ENCODE measurements around the gene DICER1. TPM values are rescaled to one million over a fixed set of nuclear protein-coding genes. Genes with fewer than 3 reads are reported as not detected.

Gene DICER1
- total and polyA plus RNA-seq, 9 of the 15 experiments (the other 6 are each of a cell fraction or from before 2014, with no cell fraction given) = 2.5 to 23.2 (median 12.4) TPM

GRCh38 chr14:95147597-95147996 lies 9.7 kb downstream of the DICER1 start:
- CTCF ChIA-PET (ENCODE audit: low intra/inter-chr PET ratio) = no interaction called here
- 91% methylated on average over 4 of the region's 7 CpGs for WGBS (ENCODE audit: insufficient coverage, low coverage, missing lambda C conversion rate)
- FAIRE-seq = no peak

More at GRCh38 chr14:95147597-95147996, 9.7 kb downstream of the DICER1 start:
- DNase-seq (ENCODE audit: extremely low read depth in 1 of 4, low spot score in 3 of 4) = no peak
- H3K4me1 ChIP-seq (replicated peaks in 1 of 2; ENCODE audit: control insufficient read depth in 2 of 2, insufficient read depth in 2 of 2, low read length in 2 of 2) = no peaks in the 10 kb centered on the region; a peak in 1 of 5 replicates
- intact Hi-C loops (cut with micrococcal nuclease) (no loop called here), in situ Hi-C loops (cut with MboI) (no loop called here)
- no peaks in the 10 kb centered on the region for H4K20me1 ChIP-seq (replicated peaks; ENCODE audit: control insufficient read depth, insufficient read depth, low read length)
- no peak overlapping the region for H3K9ac ChIP-seq (ENCODE audit: insufficient read depth in 1 of 2, low read depth in 2 of 2, low read length in 2 of 2)
- H2AFZ ChIP-seq (ENCODE audit: low read depth, low read length) = no peak overlapping the region
- TF ChIP-seq ATF7 (IDR thresholded peaks at IDR 0.05) (no peak), FOSL1 (tag; conservative IDR thresholded peaks at IDR 0.05) (no peak), PKNOX1 (IDR thresholded peaks at IDR 0.05) (no peak), GABPA (tag; conservative IDR thresholded peaks at IDR 0.05; ENCODE audit: low read depth) (no peak), ZBTB11 (CRISPR knock-in tag; IDR thresholded peaks at IDR 0.05) (no peak), TGIF2 (CRISPR knock-in tag; IDR thresholded peaks at IDR 0.05) (no peak), ZNF785 (CRISPR knock-in tag; IDR thresholded peaks at IDR 0.05) (no peak), RFX5 (IDR thresholded peaks at IDR 0.05; ENCODE audit: low read depth, low read length) (no peak), ILF3 (IDR thresholded peaks at IDR 0.05; ENCODE audit: borderline replicate concordance) (no peak), ZNF589 (CRISPR knock-in tag; IDR thresholded peaks at IDR 0.05; ENCODE audit: low read depth) (no peak), ZNF583 (CRISPR knock-in tag; IDR thresholded peaks at IDR 0.05) (no peak), HMGXB4 (CRISPR knock-in tag; IDR thresholded peaks at IDR 0.05) (no peak), PCBP1 (IDR thresholded peaks at IDR 0.05; ENCODE audit: low read depth, low read length, poor library complexity, severe bottlenecking) (no peak), ARNT (IDR thresholded peaks at IDR 0.05) (no peak), NCOA1 (IDR thresholded peaks at IDR 0.05; ENCODE audit: low read depth) (no peak)
- POLR2A ChIA-PET = no interaction called here
- no peaks in the 10 kb centered on the region; the same call in 1 of the 2 replicates for H3K9me3 ChIP-seq (replicated peaks; ENCODE audit: control insufficient read depth, insufficient read depth, low read depth, low read length)
- H3K36me3 ChIP-seq (ENCODE audit: control insufficient read depth, insufficient read depth, low read length) = no peaks in the 10 kb centered on the region
- H3K4me3 ChIP-seq = no peak overlapping the region
- no peak overlapping the region for H3K27ac ChIP-seq (ENCODE audit: extremely low read depth, low read depth, low read length)
- no peak for ATAC-seq
- no peaks in the 10 kb centered on the region for H3K9me1 ChIP-seq (ENCODE audit: control insufficient read depth, insufficient read depth, low read length)
- no peak overlapping the region for H3K4me2 ChIP-seq (ENCODE audit: insufficient read depth, low read length)
- no peaks in the 10 kb centered on the region for H3K27me3 ChIP-seq (ENCODE audit: control insufficient read depth in 2 of 2, insufficient read depth in 2 of 2, low read length in 2 of 2)
- no TSS peak for BruUV-seq (replicated peaks)
- H3K79me2 ChIP-seq (ENCODE audit: control insufficient read depth, insufficient read depth, low read length) = peaks cover 24% of the 10 kb centered on the region

Measured in K562 (cell line).